Stimulated activated CD8-positive, alpha-beta memory T cell treated with anti-CD3 and anti-CD28 coated beads, Interleukin-12 subunit alpha, Interleukin-12 subunit beta, amount 100 ng/mL, for 1 hour (primary cell): ENCODE measurements around the gene DDI2.
A peak's percentile ranks its signal among the peaks of the same experiment; 100 is the strongest.
"Not testable (repeated sequence)": the region's sequence is repeated elsewhere in the genome, so short reads cannot be mapped to it uniquely, and the experiment has no call there.

Source experiments
- DNase-seq: peaks from one replicate; pipeline ENCODE4 v3.0.0-alpha.2; 2020; ENCODE audit warnings: low read depth

Gene DDI2

DNA sequence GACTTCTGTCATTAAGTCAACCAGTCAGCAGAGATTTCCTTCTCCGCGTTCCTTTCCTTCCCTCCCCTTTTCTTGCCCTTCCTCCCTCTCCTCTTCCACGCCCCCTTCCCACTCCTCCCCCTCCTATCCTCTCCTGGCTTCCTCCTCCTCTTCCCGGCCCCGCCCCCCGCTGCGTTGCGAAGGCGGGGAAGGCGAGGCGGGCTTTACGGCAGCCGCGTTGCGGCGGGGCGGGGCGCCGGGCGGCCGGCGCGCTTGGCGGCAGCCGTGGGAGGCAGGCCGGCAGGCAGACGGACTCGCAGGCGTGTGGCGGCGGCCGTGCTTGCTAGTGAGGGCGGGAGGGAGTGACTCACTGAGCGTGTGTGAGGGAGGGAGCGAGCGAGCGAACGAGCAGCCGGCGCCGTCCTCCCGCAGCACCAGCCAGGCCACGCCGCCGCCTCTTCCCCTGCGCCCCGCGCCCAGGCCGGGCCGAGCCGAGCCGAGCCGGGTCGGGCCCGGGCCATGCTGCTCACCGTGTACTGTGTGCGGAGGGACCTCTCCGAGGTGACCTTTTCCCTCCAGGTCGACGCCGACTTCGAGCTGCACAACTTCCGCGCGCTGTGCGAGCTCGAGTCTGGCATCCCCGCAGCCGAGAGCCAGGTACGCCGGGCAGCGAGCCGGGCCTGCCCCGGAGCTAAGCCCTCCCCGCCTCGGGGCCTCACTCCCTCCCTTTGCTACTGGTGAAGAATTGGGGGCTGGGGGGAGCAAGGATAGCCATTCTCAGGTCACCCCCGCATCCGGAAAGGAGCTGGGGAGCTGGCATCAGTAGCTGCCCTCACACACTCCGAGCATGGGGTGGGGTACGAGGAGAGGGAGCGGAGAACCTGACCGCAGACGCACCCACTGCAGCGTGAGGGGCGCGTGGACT is at the start of gene DDI2:
Gene DDI2 (plus strand): TSS at position 286 of the 904 bp plus-strand sequence. CDS start 213 bp downstream, at position 499.
- peak; percentile 81 for DNase-seq

DNA sequence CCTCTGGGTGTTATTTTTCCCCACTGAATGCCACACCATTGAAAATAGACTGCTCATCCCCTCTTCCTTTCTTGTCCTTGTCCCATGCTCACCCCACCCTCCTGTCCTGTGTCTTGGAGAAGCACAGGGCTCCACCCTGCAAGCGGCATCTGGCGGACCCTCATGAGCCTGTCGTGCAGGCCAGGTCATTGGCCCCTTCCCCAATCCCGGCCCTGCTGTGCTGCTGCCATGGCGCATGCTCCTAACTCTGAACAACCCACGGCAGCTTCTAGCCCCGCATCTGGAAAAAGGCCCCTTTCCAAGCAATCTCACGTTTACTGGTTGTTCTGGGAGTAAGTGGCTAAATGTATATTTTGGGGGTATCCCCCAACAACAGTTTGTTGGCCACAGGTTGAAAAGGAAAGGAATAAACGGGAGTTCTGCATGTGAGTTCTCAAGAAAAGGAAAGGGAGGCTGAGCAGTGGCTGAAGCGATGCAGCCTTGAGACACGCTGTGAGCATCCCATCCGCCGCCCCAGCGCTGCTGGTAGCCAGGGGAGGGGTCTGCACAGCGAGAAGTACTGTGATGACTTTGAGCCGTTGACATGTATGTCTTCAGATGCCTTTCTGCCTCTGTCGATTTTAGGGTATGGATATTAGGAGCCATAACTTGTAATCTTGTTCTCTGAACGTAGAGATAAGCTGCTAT is 48.7 kb upstream of the DDI2 start:
- no peak for DNase-seq

DNA sequence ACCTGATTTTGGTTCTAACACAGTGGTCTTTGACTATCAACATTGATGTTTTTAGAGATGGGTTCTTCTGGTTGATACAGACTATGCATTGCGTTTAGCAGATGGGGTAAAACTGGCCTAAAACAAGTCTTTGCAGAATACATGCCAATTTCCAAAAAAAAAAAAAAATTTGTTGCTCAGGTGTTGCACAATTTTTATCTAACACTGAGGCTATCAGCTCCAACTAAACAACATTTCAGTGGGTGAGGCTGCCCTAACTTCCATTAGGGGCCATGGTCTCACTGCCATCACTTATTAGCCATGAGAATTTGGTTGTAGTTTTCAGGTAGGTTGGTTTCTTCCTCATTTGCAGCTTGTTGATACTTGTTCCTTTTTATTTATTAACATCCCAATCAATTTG is 46.4 kb upstream of the DDI2 start:
- no peak for DNase-seq

DNA sequence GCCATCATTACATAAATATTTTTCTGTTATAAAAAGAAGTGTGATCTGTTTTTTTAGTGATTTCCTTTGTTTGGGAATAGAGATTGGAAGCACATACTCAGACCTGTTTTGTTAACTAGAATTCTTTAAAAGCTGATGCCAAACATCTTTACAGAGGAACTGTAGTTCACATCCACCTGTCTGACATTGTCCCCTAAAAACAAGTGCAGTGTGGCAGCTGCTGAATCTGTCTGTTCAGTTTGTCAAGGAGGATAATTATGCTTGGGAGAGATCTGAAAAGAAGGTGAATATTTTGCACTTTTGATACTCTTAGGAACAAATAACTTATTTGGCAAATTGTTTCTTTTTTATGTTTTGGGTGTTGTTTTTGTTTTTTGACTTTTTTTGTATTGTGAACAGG is 46.0 kb upstream of the DDI2 start:
- no peak for DNase-seq

DNA sequence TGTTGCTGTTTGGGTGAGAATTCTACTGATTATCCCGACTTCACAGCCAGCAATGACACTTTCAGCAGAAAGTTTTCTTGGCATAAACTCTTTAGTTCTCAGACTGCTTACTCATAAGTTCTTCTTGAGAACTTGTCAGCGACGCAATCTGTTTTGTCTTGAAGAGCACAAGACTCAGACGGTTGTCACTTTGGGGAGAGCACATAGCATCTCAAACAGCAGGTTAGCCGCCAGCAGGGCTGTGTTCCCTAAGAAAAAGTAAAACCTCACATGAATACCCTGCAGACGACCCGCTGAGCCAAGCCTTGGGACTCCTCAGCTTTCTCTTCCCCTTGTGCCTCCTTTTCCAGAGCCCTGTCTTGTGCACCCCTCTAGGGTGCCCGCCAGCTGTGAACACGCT is 43.8 kb upstream of the DDI2 start:
- no peak for DNase-seq

DNA sequence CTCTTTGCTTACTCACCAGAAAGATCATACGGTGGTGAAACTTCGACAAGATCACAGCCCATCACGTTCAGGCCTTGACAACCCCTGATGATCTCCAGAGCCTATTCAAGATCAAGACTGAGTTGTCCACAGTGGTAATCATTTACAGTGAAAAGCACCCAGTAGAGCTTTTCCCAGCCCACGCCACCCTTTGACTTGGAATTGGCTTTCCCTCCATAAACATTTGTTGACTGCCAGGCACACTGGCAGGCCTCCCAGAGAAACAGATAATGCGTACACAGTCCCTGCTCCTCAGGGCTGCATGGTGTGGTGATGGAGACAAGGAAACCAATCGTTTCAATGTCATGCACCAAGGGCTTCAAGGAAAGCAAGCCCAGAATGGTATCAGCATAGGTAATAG is 42.5 kb upstream of the DDI2 start:
- no peak for DNase-seq

DNA sequence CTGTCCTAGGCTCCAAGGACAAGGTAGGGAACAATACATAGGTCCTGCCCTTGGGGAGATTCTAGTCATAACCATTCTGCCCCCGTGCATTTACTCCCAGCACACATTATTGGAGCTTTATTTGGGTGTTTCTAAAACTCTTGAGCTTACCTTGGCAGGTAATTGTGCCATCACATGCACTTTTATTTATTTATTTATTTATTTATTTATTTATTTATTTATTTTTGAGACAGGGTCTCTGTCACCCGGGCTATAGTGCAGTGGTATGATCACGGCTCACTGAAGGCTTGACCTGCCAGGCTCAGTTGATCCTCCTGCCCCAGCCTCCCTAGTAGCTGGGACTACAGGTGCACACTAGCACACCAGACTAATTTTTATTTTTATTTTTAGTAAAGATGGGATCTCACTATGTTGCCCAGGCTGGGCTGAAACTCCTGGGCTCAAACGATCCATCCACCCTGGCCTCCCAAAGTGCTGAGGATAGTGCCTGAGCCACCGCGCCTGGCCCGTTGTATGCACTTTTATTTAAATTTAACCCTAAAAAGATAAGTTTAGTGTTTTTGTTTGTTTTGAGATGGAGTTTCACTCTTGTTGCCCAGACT is 41.6 kb upstream of the DDI2 start:
- no peak for DNase-seq

DNA sequence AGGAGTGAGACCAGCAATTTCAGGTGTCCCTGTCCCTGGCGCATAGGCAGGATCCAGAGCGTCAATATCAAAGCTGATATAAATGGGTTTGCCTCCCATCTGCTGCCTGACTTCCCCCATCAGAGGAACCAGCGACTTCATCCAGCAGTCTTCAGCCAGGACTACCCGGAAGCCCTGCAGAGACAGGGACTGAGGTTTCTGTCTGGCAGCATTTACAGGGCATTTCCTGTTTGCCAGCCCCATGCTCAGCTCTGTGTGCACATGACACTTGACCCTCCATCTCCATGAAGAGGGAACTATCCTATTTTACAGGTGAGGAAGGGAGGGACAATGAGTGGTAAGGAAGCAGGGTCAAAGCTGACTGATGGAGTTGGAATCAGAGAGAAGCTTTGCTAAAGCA is 39.6 kb upstream of the DDI2 start:
- no peak for DNase-seq

DNA sequence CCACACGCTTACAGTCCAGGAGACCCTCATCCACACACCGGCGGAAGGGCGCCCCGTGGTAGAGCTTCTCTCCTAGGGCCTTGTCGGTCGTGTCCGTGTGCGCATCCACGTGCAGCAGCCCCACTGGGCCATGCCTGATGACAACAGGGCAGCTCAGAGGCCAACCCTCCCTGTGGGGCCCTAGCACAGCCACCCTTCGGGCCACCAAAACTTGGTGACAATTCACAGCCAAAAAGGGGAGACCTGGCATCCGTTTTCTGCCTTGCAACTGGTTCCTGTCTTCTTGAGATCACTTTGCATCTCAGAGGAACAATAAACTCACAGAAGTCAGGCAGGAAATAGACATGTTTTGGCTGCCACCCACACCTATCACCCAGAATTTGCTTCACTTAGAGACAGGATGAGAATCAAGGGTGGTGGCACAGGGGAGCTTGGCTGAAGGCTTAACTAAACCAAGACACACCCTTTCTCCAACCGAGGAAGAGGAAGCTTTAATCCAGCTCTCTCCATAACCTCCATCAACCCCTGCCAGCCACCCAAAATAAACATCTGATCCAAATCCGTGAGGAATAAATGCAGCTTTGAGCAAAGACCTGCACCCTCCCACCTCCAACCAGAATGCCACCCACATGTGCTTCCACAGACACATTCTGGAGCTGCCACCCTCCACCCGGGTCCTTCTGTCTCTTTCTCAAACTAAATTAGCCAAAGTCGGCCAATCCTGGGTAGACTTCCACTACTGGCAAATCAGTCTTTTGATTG is 38.2 kb upstream of the DDI2 start:
- DNase-seq = no peak

DNA sequence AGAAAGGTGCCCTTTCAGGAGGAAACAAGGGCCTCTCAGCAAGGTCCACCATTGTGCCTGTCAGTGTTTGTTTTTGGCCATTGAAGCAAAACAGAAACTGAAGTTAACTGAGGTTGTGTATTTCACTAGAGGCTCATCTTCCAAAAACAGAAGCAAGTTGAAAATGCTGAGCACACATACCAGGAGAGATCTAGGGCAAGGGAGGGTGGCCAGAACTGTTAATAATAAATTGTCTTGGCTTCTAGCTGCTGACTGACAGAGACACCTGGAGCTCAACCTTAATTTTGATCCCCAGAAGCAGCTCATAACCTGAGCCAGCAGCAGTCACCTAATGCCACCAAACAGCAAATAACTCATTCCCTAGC is 37.6 kb upstream of the DDI2 start:
- no peak for DNase-seq

DNA sequence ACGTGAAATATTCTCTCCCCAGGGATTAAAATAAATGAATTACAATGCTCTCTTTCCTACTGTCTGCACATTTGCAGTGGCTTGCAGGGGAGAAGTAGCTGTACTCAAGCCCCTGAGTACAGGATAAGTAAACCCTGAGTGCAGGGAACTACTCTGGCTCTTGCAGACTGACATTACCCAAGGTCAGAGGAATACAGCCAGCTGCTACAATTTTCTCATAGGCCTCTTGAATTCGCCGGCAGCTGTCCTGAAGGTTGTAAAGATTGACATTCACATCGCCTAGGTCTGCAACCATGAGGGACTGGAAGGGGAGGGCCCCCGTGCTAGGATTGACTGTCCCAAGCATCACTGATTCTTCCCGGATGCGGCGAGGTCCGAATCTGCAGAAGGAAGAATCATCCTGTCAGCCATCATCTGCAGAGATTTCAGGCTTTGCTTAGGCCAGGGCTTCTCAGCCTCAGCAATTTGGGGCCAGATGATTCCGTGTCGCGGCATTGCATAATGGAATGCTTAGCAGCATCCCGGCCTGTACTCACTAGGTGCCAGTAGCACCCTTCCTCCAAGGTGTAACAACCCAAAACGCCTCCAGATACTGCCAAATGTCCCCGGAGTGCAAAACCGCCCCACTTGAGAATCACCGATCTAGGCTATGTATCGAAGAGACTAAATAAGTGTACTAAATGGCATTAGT is 34.1 kb upstream of the DDI2 start:
- DNase-seq = no peak

DNA sequence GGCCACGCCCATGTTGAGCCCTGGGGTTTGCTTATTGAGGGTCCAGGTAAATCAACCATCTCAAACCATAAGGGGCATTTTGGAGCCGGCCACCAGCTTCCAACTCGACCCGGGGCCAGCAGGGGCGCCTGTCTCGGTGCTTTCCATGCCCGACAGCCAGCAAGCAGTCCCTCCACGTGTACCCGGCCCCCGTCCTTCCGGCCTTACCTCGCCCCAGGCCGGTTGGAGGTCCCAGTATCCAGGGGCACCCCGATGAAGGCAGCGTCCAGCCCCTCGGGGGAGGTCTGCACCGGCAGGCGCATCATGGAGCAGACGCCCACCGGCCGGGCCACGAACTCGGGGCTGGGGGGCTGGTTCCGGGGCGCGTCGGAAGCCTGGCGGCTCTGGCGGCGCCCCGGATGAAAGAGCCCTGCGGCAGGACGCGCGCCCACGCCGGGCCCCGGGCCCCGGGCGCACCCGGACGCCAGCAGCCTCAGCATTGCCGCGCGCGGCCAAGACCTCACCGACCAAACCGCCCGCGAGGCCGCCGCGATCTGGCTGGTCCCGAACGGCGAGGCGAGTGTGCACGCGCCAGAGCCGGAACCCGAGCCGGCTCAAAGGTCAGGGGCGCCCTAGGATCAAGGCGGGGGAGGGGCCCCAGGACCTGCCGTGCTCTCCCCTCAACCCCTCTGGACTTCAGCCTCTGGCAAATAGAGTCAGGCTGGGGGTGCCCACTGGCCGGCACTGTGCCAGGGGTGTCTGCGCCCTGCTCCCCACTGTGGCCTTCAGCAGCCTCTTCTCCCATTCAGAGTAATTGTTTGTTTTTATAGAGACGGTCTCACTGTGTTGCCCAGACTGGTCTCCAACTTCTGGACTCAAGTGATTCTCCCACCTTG is 32.5 kb upstream of the DDI2 start, which contains the start of gene AGMAT:
Gene AGMAT (minus strand): TSS at position 563 of the 875 bp plus-strand sequence. CDS start 84 bp downstream, at position 479.
- DNase-seq = no peak

DNA sequence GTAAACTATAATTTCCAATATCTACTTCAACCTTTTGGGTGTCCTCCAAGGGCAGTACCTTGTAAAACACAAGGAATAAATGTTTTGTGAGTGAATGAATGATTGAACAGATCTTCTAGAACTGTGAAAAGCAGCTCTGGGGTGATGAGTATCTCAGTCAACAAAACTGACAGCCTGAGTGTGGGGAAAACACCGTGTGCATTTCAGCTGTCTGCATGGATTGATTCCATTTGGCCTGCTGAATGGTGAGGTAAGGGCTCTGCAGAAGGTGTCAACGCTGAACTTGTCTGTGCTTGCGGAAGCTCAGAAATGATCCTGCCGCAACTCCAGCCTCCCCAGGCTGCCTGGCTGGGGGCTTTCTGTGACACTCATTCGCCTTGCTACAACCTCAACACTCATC is 25.0 kb upstream of the DDI2 start:
- DNase-seq = no peak

DNA sequence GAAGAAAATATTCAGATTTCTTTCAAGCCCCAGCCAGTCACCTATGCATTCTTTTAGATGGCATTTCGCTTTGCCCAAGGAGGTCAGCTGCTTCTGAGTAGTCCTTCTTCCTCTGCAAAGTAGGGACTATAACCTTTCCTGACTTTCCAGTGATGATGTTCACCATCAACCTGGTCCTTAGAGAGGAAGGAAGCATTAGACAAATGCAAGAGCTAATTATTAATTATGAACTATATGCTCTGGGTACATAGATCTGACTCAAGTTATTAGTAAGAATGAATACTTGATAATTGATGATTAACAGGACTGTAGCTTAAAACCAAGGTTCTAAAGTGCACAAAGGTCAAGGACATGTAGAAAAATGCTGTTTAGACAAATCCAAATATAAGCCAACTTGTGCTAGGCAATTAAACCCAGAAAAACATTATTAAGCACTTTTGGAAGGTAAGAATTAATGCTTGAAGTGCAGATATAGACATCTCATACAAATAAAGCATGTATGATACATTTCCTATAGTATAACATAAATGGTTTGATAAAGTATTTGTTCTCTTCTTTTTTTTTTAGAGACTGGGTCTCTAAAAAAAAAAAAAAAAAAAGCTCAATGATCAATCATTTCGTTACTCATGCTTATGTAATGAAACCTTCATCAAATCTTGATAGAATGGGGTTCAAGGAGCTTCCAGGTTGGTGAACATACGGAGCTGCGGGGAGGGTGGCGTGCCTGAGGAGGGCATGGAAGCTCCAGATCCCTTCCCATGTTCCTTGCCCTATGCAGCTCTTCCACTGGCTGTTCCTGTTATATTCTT is 21.2 kb upstream of the DDI2 start:
- DNase-seq = no peak

DNA sequence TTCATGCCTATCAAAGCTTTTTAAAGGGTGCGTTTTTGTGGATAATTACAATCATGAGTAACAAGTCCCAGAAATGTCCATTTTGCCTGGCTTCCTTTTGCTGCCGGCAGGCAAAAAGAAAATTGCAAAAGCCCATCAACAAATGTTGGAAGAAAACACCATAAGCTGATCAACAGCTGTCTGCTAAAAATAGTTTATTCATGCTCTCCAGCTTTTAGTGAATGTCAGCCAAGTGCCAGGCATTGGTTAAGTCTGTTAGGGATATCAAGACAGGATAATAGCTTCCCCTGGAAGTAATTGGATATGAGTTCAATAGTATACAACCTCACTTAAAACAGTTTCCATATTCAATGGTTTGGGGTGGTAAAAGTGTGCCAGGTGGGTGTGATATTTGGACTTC is 18.8 kb upstream of the DDI2 start:
- no peak for DNase-seq

DNA sequence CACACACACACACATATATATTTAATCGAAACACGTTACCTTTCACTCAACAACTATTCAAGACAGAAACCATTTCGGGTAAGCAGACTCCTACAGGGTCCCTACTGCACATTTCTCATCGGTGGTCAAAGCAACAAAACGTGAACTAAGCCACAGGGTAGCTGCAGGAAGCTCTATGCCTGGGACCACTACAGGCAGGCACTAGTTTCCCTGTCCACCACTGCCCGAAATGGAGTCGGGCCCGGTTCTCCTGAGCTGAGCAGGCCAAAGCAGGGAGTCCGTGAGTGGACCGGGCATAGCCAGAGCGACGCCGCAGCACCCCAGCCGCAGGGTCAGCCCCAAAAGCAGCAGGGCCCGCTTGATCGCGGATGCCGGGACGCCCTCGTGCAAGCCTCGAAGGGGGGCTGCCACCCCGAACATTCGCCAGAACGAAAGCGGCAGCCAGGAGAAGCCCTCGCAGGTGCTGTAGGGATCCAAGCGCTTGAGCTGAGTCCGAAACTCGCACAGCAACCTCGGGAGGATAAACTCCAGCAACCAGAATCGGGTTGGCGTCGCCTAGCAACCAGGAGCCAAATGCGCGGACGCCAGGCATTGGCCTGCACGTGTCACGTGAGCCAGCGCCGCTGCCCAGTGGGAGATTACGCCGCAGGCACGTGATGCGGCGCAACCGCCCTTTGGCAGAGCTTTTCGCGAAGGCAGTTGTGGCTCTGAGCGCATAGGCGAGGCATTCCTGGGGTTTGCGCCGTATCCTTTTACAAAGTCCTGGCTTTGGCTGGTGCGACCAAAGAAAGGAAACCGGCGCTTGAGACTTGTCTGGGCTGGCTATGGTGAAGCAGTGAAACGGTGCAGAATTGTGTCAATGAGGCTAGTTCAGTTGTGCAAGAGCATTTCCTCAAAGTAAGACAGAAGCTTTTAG is 13.9 kb upstream of the DDI2 start:
- DNase-seq = peak; percentile 84

DNA sequence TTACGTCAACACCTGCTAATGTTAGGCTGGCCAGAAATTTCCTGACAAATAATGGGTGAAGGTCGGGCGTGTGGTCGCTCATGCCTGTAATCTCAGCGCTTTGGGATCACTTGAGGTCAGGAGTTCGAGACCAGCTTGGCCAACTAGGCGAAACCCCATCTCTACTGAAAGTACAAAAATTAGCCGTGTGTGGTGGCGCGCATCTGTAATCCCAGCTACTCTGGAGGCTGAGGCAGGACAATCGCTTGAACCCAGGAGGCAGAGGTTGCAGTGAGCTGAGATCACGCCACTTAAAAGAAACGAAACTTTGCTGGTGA is 13.3 kb upstream of the DDI2 start:
- not testable (repeated sequence) for DNase-seq

DNA sequence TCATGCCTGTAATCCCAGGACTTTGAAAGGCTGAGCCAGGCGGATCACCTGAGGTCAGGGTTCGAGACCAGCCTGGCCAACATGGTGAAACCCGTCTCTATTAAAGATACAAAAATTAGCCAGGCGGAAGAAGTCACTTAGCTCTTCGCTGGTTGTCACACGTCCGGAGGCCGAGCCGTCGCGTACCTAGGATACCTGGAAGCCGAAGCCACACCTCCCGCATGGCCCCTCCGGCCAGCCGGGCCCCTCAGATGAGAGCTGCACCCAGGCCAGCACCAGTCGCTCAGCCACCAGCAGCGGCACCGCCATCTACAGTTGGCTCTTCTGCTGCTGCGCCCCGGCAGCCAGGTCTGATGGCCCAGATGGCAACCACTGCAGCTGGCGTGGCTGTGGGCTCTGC is 12.9 kb upstream of the DDI2 start:
- not testable (repeated sequence) for DNase-seq
